ENCODE results near the gene PRICKLE1. TPM values are rescaled to one million over a fixed set of nuclear protein-coding genes. Genes with fewer than 3 reads are reported as not detected.

The PRICKLE1 gene
- total and polyA plus RNA-seq, 2 of the 13 experiments (the other 11 are each of a cell fraction or from before 2014, with no cell fraction given): not detected

DNA sequence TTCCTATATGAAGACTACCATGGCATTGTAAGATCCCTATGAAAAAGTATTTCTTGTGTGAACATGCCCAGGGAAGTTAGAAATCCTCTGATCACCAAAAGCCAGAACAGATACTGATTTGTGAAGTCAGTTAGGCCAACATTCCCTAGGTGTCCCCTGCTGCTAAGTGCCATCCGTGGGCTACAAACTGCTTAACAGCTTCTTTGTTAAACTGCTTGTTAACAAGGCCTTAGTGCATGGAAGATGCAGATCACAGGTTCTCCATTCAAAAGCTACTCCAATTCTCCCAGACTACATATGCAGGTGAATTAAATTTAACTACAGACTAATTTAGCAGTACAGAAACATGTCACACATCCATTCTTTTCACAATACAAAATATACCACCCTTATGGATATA, 108.2 kb downstream of the PRICKLE1 start:
- intact Hi-C loops (cut with micrococcal nuclease; ENCODE audit: unreplicated experiment): no loop called here
- Histone ChIP-seq H3K9me3 (ENCODE audit: low read length) (no peaks in the 10 kb centered on the region), H3K27me3 (ENCODE audit: control insufficient read depth in 1 of 2, insufficient read depth in 2 of 2, low read length in 2 of 2) (peaks cover 0 to 42% of the 10 kb centered on the region in 2 experiments; a peak in 4 of 5 replicates), H3K4me1 (ENCODE audit: insufficient read depth, low read length) (peaks cover 7% of the 10 kb centered on the region), H3K4me2 (ENCODE audit: low read depth, low read length) (no peak overlapping the region), H3K36me3 (replicated peaks in 1 of 2; ENCODE audit: control insufficient read depth in 1 of 2, insufficient read depth in 2 of 2, low read length in 2 of 2) (no peaks in the 10 kb centered on the region), H4K20me1 (ENCODE audit: insufficient read depth, low read length) (no peaks in the 10 kb centered on the region), H3K4me3 (replicated peaks in 1 of 3; ENCODE audit: insufficient read depth in 1 of 3, low read depth in 2 of 3, low read length in 3 of 3) (no peak overlapping the region), H3K9ac (ENCODE audit: insufficient read depth, low read depth, low read length) (no peak overlapping the region), H3K27ac (ENCODE audit: extremely low read length, insufficient read depth, low read length) (no peak overlapping the region), H3K79me2 (ENCODE audit: insufficient read depth, low read length) (no peaks in the 10 kb centered on the region), H2AFZ (ENCODE audit: low read length) (no peak overlapping the region)
- no TSS peak for BruUV-seq (replicated peaks)
- in situ Hi-C loops (cut with HindIII; ENCODE audit: extremely low pct_ligation_motif_present, low pct_unique_long_range_greater_than_20kb): loop anchor here (5.0 to 25.0 kb wide), 2 partner anchors 86 to 856 kb away; no protein-coding TSS in a partner anchor
- ChIA-PET POLR2A (no interaction called here), CTCF (ENCODE audit: low intra/inter-chr PET ratio, low total read pairs) (interaction anchor here (2.8 kb wide), 1 partner anchor 88 kb away, joined by 22 read pairs; no protein-coding TSS in a partner anchor)
- no peak for DNase-seq (ENCODE audit: low spot score)
- no peak for TF ChIP-seq ZNF253 (CRISPR knock-in tag; IDR thresholded peaks at IDR 0.05; ENCODE audit: borderline replicate concordance)
- TF ChIP-seq HHEX (CRISPR knock-in tag; IDR thresholded peaks at IDR 0.05): no peak
- no peak for TF ChIP-seq ZNF546 (CRISPR knock-in tag; conservative IDR thresholded peaks at IDR 0.05)
- TF ChIP-seq ZSCAN30 (CRISPR knock-in tag; IDR thresholded peaks at IDR 0.05): no peak
- no peak for TF ChIP-seq ZNF678 (CRISPR knock-in tag; IDR thresholded peaks at IDR 0.05)
- no peak for FAIRE-seq
- no peak for ATAC-seq
- WGBS (ENCODE audit: low lambda C conversion rate): 17% methylated on average over 1 of the region's 1 CpG

DNA sequence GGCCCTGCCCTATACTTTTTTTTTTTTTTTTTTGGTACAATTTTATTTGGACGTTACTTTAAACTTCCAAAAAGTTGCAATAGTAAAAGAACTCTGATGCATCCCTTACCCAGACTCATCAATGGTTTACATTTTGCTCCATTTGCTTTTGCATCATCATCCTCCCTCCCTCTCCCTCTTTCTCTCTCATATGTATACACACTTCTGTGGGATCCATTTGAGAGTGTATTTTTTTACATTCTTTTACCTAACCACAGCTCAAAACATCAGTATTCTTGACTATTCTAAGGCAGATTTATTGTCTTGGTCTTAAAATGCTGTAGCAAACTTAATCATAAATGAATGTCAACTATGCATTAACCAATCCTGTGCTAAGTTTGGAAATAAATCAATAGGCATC, 111.6 kb downstream of the PRICKLE1 start:
- Histone ChIP-seq H3K9ac (ENCODE audit: insufficient read depth, low read depth, low read length) (no peak overlapping the region), H3K4me2 (ENCODE audit: low read depth, low read length) (no peak overlapping the region), H3K79me2 (ENCODE audit: insufficient read depth, low read length) (no peaks in the 10 kb centered on the region), H3K36me3 (replicated peaks in 1 of 2; ENCODE audit: control insufficient read depth in 1 of 2, insufficient read depth in 2 of 2, low read length in 2 of 2) (no peaks in the 10 kb centered on the region), H3K27me3 (ENCODE audit: control insufficient read depth in 1 of 2, insufficient read depth in 2 of 2, low read length in 2 of 2) (peaks cover 0 to 11% of the 10 kb centered on the region in 2 experiments), H3K4me3 (replicated peaks in 1 of 3; ENCODE audit: insufficient read depth in 1 of 3, low read depth in 2 of 3, low read length in 3 of 3) (no peak overlapping the region), H3K9me3 (ENCODE audit: low read length) (no peaks in the 10 kb centered on the region), H2AFZ (ENCODE audit: low read length) (no peak overlapping the region), H3K27ac (ENCODE audit: extremely low read length, insufficient read depth, low read length) (no peak overlapping the region), H3K4me1 (ENCODE audit: insufficient read depth, low read length) (peaks cover 7% of the 10 kb centered on the region; the same call in 1 of the 2 replicates), H4K20me1 (ENCODE audit: insufficient read depth, low read length) (no peaks in the 10 kb centered on the region)
- in situ Hi-C loops (cut with HindIII; ENCODE audit: extremely low pct_ligation_motif_present, low pct_unique_long_range_greater_than_20kb) (loop anchor here (25.0 kb wide), 1 partner anchor 859 kb away; no protein-coding TSS in a partner anchor), intact Hi-C loops (cut with micrococcal nuclease; ENCODE audit: unreplicated experiment) (no loop called here)
- WGBS (ENCODE audit: low lambda C conversion rate): 0% methylated on average over 1 of the region's 1 CpG
- CTCF ChIA-PET (ENCODE audit: low intra/inter-chr PET ratio, low total read pairs): no interaction called here
- no TSS peak for BruUV-seq (replicated peaks)
- POLR2A ChIA-PET: no interaction called here
- no peak for ATAC-seq
- no peak for FAIRE-seq
- no peak for DNase-seq (ENCODE audit: low spot score)
- no peak for TF ChIP-seq KMT2B (CRISPR knock-in tag; IDR thresholded peaks at IDR 0.05)
- no peak for TF ChIP-seq DZIP1 (CRISPR knock-in tag; IDR thresholded peaks at IDR 0.05)
- TF ChIP-seq, protein P1, sequence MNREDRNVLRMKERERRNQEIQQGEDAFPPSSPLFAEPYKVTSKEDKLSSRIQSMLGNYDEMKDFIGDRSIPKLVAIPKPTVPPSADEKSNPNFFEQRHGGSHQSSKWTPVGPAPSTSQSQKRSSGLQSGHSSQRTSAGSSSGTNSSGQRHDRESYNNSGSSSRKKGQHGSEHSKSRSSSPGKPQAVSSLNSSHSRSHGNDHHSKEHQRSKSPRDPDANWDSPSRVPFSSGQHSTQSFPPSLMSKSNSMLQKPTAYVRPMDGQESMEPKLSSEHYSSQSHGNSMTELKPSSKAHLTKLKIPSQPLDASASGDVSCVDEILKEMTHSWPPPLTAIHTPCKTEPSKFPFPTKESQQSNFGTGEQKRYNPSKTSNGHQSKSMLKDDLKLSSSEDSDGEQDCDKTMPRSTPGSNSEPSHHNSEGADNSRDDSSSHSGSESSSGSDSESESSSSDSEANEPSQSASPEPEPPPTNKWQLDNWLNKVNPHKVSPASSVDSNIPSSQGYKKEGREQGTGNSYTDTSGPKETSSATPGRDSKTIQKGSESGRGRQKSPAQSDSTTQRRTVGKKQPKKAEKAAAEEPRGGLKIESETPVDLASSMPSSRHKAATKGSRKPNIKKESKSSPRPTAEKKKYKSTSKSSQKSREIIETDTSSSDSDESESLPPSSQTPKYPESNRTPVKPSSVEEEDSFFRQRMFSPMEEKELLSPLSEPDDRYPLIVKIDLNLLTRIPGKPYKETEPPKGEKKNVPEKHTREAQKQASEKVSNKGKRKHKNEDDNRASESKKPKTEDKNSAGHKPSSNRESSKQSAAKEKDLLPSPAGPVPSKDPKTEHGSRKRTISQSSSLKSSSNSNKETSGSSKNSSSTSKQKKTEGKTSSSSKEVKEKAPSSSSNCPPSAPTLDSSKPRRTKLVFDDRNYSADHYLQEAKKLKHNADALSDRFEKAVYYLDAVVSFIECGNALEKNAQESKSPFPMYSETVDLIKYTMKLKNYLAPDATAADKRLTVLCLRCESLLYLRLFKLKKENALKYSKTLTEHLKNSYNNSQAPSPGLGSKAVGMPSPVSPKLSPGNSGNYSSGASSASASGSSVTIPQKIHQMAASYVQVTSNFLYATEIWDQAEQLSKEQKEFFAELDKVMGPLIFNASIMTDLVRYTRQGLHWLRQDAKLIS (CRISPR knock-in tag; IDR thresholded peaks at IDR 0.05): no peak
- TF ChIP-seq, protein P2, sequence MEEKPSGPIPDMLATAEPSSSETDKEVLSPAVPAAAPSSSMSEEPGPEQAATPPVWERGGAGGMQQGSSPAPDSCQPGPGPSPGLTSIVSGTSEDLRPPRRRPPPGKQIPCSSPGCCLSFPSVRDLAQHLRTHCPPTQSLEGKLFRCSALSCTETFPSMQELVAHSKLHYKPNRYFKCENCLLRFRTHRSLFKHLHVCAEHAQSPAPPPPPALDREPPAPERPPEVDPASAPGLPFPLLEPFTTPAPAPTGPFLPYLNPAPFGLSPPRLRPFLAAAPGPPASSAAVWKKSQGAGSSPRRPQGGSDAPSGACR (CRISPR knock-in tag; IDR thresholded peaks at IDR 0.05): no peak
- no peak for TF ChIP-seq MAFF (IDR thresholded peaks at IDR 0.05; ENCODE audit: low read depth, low read length)
- no peak for TF ChIP-seq ARNTL (CRISPR knock-in tag; IDR thresholded peaks at IDR 0.05)
- TF ChIP-seq CEBPG (CRISPR knock-in tag; IDR thresholded peaks at IDR 0.05): no peak
- TF ChIP-seq RBFOX2 (IDR thresholded peaks at IDR 0.05; ENCODE audit: low read depth, low read length): no peak
